ENCODE data around the gene SRPX2.
"Not testable (repeated sequence)": the region's sequence is repeated elsewhere in the genome, so short reads cannot be mapped to it uniquely, and the experiment has no call there.

Gene SRPX2

GRCh38 chrX:100710816-100711215 is 66.8 kb downstream of the SRPX2 start:
- ChIA-PET CTCF (interaction anchor here (1.4 kb wide), 1 partner anchor 58 kb away, joined by 5 read pairs; no protein-coding TSS in a partner anchor), POLR2A (no interaction called here)
- no peak for DNase-seq (ENCODE audit: low read depth, low spot score)

GRCh38 chrX:100717363-100717762 is 73.4 kb downstream of the SRPX2 start:
- no peak for DNase-seq (ENCODE audit: low read depth, low spot score)
- H3K4me3 ChIP-seq (ENCODE audit: low read depth, low read length), result no peak overlapping the region
- TF ChIP-seq CTCF (IDR thresholded peaks at IDR 0.05; ENCODE audit: insufficient read depth, low read length, missing control alignments), result no peak
- ChIA-PET POLR2A (no interaction called here), CTCF (interaction anchor here (1.2 to 4.4 kb wide), 3 partner anchors 30 to 51 kb away, joined by 3 to 12 read pairs (median 3); no protein-coding TSS in a partner anchor)

More at GRCh38 chrX:100710816-100711215, 66.8 kb downstream of the SRPX2 start:
- no peak overlapping the region for H3K4me3 ChIP-seq (ENCODE audit: low read depth, low read length)
- TF ChIP-seq CTCF (IDR thresholded peaks at IDR 0.05; ENCODE audit: insufficient read depth, low read length, missing control alignments), result no peak

GRCh38 chrX:100719139-100719538 is 75.1 kb downstream of the SRPX2 start:
- POLR2A ChIA-PET, result no interaction called here
- no peak for DNase-seq (ENCODE audit: low read depth, low spot score)
- no peak overlapping the region for H3K4me3 ChIP-seq (ENCODE audit: low read depth, low read length)
- CTCF ChIA-PET, result interaction anchor here (1.2 to 1.8 kb wide), 2 partner anchors 33 to 50 kb away, joined by 4 read pairs; no protein-coding TSS in a partner anchor
- TF ChIP-seq CTCF (IDR thresholded peaks at IDR 0.05; ENCODE audit: insufficient read depth, low read length, missing control alignments), result no peak

GRCh38 chrX:100720301-100720700 is 76.3 kb downstream of the SRPX2 start:
- ChIA-PET CTCF (interaction anchor here (1.8 kb wide), 1 partner anchor 34 kb away, joined by 4 read pairs; no protein-coding TSS in a partner anchor), POLR2A (interaction anchor here (1.1 kb wide), 1 partner anchor 76 kb away, joined by 3 read pairs; no protein-coding TSS in a partner anchor)
- no peak overlapping the region for H3K4me3 ChIP-seq (ENCODE audit: low read depth, low read length)
- DNase-seq (ENCODE audit: low read depth, low spot score), result no peak
- no peak for TF ChIP-seq CTCF (IDR thresholded peaks at IDR 0.05; ENCODE audit: insufficient read depth, low read length, missing control alignments)

- no peak for DNase-seq (ENCODE audit: low read depth, low spot score)
- no peak overlapping the region for H3K4me3 ChIP-seq (ENCODE audit: low read depth, low read length)
These were observed 77.3 kb downstream of the SRPX2 start for GRCh38 chrX:100721328-100721727.

GRCh38 chrX:100724006-100724405 is 80.0 kb downstream of the SRPX2 start:
- DNase-seq (ENCODE audit: low read depth, low spot score); CTCF ChIA-PET; POLR2A ChIA-PET; H3K4me3 ChIP-seq (ENCODE audit: low read depth, low read length): not testable (repeated sequence)

More at GRCh38 chrX:100721328-100721727, 77.3 kb downstream of the SRPX2 start:
- TF ChIP-seq CTCF (IDR thresholded peaks at IDR 0.05; ENCODE audit: insufficient read depth, low read length, missing control alignments), result no peak
- ChIA-PET CTCF (interaction anchor here (1.2 kb wide), 1 partner anchor 48 kb away, joined by 4 read pairs; no protein-coding TSS in a partner anchor), POLR2A (no interaction called here)
